ENCODE results near the gene ADNP. TPM values are rescaled to one million over a fixed set of nuclear protein-coding genes. Genes with fewer than 3 reads are reported as not detected.
"Not testable (repeated sequence)": the region's sequence is repeated elsewhere in the genome, so short reads cannot be mapped to it uniquely, and the experiment has no call there.

Gene ADNP
- total RNA-seq (10 to 100 TPM; 32.4 to 76.4 (median 53.5) TPM), polyA plus RNA-seq (10 to 100 TPM; 37.8 to 64.7 (median 54.6) TPM)
- long read RNA-seq, donor 1, full-length matches to known transcripts: 5 of 20 reads
- long read RNA-seq, donor 1, partial matches to known transcripts: 15 of 20 reads
- long read RNA-seq, donor 1, other reads (novel, unspliced or antisense): 0 of 20 reads
- long read RNA-seq, donor 2, full-length matches to known transcripts: 7 of 7 reads
- long read RNA-seq, donor 2, partial matches to known transcripts: 0 of 7 reads
- long read RNA-seq, donor 2, other reads (novel, unspliced or antisense): 0 of 7 reads
- long read RNA-seq, donor 3, full-length matches to known transcripts: 3 of 3 reads
- long read RNA-seq, donor 3, partial matches to known transcripts: 0 of 3 reads
- long read RNA-seq, donor 3, other reads (novel, unspliced or antisense): 0 of 3 reads
- long read RNA-seq, donor 4, partial matches to known transcripts: 0 of 24 reads
- long read RNA-seq, donor 4, other reads (novel, unspliced or antisense): 24 of 24 reads
- long read RNA-seq, donor 5, full-length matches to known transcripts: 3 of 11 reads
- long read RNA-seq, donor 5, partial matches to known transcripts: 0 of 11 reads
- long read RNA-seq, donor 5, other reads (novel, unspliced or antisense): 8 of 11 reads
- long read RNA-seq, donor 6, partial matches to known transcripts: 0 of 7 reads
- long read RNA-seq, donor 6, other reads (novel, unspliced or antisense): 7 of 7 reads
- long read RNA-seq, donor 7, full-length matches to known transcripts: 5 of 5 reads
- long read RNA-seq, donor 7, partial matches to known transcripts: 0 of 5 reads
- long read RNA-seq, donor 7, other reads (novel, unspliced or antisense): 0 of 5 reads
- long read RNA-seq, donor 8, full-length matches to known transcripts: 7 of 7 reads
- long read RNA-seq, donor 8, partial matches to known transcripts: 0 of 7 reads
- long read RNA-seq, donor 8, other reads (novel, unspliced or antisense): 0 of 7 reads
- long read RNA-seq, donor 9, full-length matches to known transcripts: 7 of 7 reads
- long read RNA-seq, donor 9, partial matches to known transcripts: 0 of 7 reads
- long read RNA-seq, donor 9, other reads (novel, unspliced or antisense): 0 of 7 reads
- long read RNA-seq, donor 10, full-length matches to known transcripts: 3 of 3 reads
- long read RNA-seq, donor 10, partial matches to known transcripts: 0 of 3 reads
- long read RNA-seq, donor 10, other reads (novel, unspliced or antisense): 0 of 3 reads

DNA sequence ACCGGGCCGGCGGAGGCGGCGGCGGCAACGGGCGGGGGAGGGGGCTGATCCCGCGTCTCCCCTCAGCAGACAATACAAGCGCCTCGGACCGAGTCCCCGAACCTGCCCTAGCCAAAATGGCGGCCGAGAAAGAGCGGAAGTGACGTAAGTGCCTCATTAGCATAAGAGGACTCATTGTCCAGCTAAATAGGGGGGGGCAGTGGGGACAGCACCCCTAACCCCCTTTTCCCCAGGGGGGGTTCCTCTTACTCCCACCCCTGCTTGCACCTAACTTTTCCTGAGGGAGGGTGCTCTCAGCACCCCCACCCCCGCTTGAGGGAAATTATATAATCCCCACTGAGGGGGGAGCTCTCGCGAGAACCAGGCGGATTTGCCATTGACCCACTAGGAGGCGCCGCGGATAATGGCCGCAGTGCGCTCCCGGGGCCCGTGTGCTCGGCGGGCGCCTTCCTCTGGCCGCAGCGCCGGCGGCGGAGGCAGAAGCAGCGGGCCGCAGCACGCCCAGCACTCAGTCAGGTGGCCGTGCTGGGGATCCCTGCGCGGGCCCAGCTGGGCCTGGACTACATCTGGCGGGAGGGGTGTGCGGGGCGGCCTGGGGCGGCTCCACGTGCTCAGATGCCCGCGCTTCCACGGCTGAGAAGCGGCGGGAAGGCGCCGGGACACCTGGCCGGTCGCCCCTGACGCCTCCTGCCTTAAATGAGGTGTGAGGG is at the start of gene ADNP:
ADNP (minus strand) TSS at position 132 of the 710 bp plus-strand sequence. CDS start 27,441 bp downstream, outside the sequence.
- peaks cover 0 to 29% of the 10 kb centered on the region in 2 donors for H3K36me3 ChIP-seq (replicated peaks in 1 of 2)
- TF ChIP-seq, protein P1, sequence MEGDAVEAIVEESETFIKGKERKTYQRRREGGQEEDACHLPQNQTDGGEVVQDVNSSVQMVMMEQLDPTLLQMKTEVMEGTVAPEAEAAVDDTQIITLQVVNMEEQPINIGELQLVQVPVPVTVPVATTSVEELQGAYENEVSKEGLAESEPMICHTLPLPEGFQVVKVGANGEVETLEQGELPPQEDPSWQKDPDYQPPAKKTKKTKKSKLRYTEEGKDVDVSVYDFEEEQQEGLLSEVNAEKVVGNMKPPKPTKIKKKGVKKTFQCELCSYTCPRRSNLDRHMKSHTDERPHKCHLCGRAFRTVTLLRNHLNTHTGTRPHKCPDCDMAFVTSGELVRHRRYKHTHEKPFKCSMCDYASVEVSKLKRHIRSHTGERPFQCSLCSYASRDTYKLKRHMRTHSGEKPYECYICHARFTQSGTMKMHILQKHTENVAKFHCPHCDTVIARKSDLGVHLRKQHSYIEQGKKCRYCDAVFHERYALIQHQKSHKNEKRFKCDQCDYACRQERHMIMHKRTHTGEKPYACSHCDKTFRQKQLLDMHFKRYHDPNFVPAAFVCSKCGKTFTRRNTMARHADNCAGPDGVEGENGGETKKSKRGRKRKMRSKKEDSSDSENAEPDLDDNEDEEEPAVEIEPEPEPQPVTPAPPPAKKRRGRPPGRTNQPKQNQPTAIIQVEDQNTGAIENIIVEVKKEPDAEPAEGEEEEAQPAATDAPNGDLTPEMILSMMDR (IDR thresholded peaks at IDR 0.05): peak; percentile 45 to 87 (median 72)
- TF ChIP-seq POLR2A (IDR thresholded peaks at IDR 0.05): peak; percentile 84 to 92
- no peaks in the 10 kb centered on the region for H3K9me3 ChIP-seq (replicated peaks in 1 of 3)
- no peaks in the 10 kb centered on the region for H3K27me3 ChIP-seq
- intact Hi-C loops (cut with DNase I): loop anchor here in 1 of 2 donors (10.0 kb wide), 1 partner anchor 117 kb away; no protein-coding TSS in a partner anchor
- DNase-seq: peak; percentile 91 to 97 (median 92)
- 0 to 1% (median 0%) methylated on average over 1 to 58 of the region's 58 CpGs for WGBS, 4 donors
- H3K4me3 ChIP-seq: peak within 1 kb of the TSS in 3 of 4 donors; percentile 67 to 81 (median 78)
- peak within 1 kb of the TSS; percentile 91 to 99 (median 98) for H3K27ac ChIP-seq
- peaks cover 3 to 39% of the 10 kb centered on the region in 2 donors for H3K4me1 ChIP-seq (replicated peaks in 1 of 2)

- H3K4me3 ChIP-seq: no peak overlapping the region
- DNase-seq: peak in 5 of 7 donors; percentile 27 to 63 (median 44)
- H3K27ac ChIP-seq: peak overlapping the region in 2 of 5 donors; percentile 21 to 56
- WGBS, 4 donors: 28 to 55% (median 47%) methylated on average over 5 to 8 of the region's 8 CpGs
- H3K36me3 ChIP-seq (replicated peaks in 1 of 2): no peaks in the 10 kb centered on the region
- H3K27me3 ChIP-seq: peaks cover 12% of the 10 kb centered on the region
- no peaks in the 10 kb centered on the region for H3K9me3 ChIP-seq (replicated peaks in 1 of 3)
- H3K4me1 ChIP-seq (replicated peaks in 1 of 2): no peaks in the 10 kb centered on the region
- intact Hi-C loops (cut with DNase I): loop anchor here in 1 of 2 donors (10.0 kb wide), 1 partner anchor 625 kb away; no protein-coding TSS in a partner anchor
- TF ChIP-seq POLR2A (IDR thresholded peaks at IDR 0.05): no peak
- TF ChIP-seq, protein P1 (IDR thresholded peaks at IDR 0.05): no peak
Observed at GRCh38 chr20:50980071-50980681, 48.9 kb upstream of the ADNP start.

DNA sequence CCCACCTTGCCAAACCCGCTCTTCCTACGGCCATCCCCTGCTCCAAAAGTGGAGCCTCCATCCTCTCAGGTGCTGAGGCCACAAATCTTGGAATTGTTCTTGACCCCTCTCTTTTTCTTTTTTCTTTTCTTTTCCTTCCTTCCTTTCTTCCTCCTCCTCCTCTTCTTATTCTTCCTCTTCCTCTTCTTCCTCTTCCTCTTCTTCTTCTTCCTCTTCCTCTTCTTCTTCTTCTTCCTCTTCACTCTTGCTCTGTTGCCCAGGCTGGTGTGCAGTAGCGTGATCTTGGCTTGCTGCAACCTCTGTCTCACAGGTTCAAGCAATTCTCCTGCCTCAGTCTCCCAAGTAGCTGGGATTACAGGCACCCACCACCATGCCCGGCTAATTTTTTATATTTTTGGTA is 47.3 kb upstream of the ADNP start:
- WGBS, 4 donors: 80 to 93% (median 89%) methylated on average over 4 of the region's 4 CpGs
- H3K4me1 ChIP-seq (replicated peaks in 1 of 2); H3K36me3 ChIP-seq (replicated peaks in 1 of 2); DNase-seq; H3K4me3 ChIP-seq; H3K27ac ChIP-seq; intact Hi-C loops (cut with DNase I); H3K9me3 ChIP-seq (replicated peaks in 1 of 3): not testable (repeated sequence)
- H3K27me3 ChIP-seq: peaks cover 12% of the 10 kb centered on the region
